CD4-positive, alpha-beta T cell (primary cell): Measurements from ENCODE around the gene RNASET2. TPM values are rescaled to one million over a fixed set of nuclear protein-coding genes. Genes with fewer than 3 reads are reported as not detected.
A peak's percentile ranks its signal among the peaks of the same experiment; 100 is the strongest.

ENCODE experiments used
- ATAC-seq: fragments of 200-7000 bp; cut with Tn5 transposase; one replicate; pipeline ENCODE4 v1.10.0; 2022; ENCODE audit warnings: mild to moderate bottlenecking; ENCODE audit not compliant: poor library complexity
- CTCF ChIA-PET: fragments of 350-600 bp; sonication (Branson Sonifier 250); formaldehyde crosslinking; loops from one replicate; lab custom pipeline; 2021; ENCODE audit warnings: antibody characterized with exemption, inconsistent platforms; lab: Charles Lee
- POLR2A ChIA-PET: fragments of 350-600 bp; sonication (Branson Sonifier 250); formaldehyde crosslinking; loops from one replicate; lab custom pipeline; 2021; ENCODE audit warnings: antibody characterized with exemption, inconsistent platforms; lab: Charles Lee
- DNase-seq, 14 experiments: peaks; one replicate each; pipeline ENCODE4 v3.0.0-alpha.2; 2013 to 2020; ENCODE audit warnings: mixed read lengths in 2 of 14
- H3K27ac ChIP-seq, 2 donors: one replicate each; pipeline versions ENCODE4 v1.5.1 to v1.7.0; 2013; ENCODE audit warnings: low read length in 2 of 2, low read depth in 1 of 2, mild to moderate bottlenecking in 1 of 2
- H3K27me3 ChIP-seq, 2 experiments: 1 replicate in 1 of 2; 2 replicates in 1 of 2; pipeline versions ENCODE4 v1.6.1 to v1.7.0; 2013; ENCODE audit warnings: low read length in 2 of 2, control low read depth in 1 of 2, mild to moderate bottlenecking in 1 of 2, moderate library complexity in 1 of 2; ENCODE audit not compliant: insufficient read depth in 2 of 2, control insufficient read depth in 1 of 2
- H3K36me3 ChIP-seq: one replicate; pipeline ENCODE4 v1.6.1; 2013; ENCODE audit warnings: low read length, control low read depth; ENCODE audit not compliant: insufficient read depth
- H3K4me1 ChIP-seq: one replicate; pipeline ENCODE4 v1.6.1; 2013; ENCODE audit warnings: low read length, control low read depth; ENCODE audit not compliant: insufficient read depth
- H3K4me3 ChIP-seq: one replicate; pipeline ENCODE4 v1.5.1; 2013; ENCODE audit warnings: mild to moderate bottlenecking, low read length, moderate library complexity
- H3K9me3 ChIP-seq, 2 experiments: 1 replicate in 1 of 2; 2 replicates in 1 of 2; pipeline versions ENCODE4 v1.6.1 to v1.7.0; 2013; ENCODE audit warnings: low read length in 2 of 2, mild to moderate bottlenecking in 2 of 2, control low read depth in 1 of 2, moderate library complexity in 1 of 2; ENCODE audit not compliant: control insufficient read depth in 1 of 2, insufficient read depth in 1 of 2
- H3K27ac Mint-ChIP-seq: one replicate; pipeline ENCODE4 v1.8.0; 2020; ENCODE audit warnings: mixed read lengths
- H3K27me3 Mint-ChIP-seq: one replicate; pipeline ENCODE4 v1.8.0; 2021; ENCODE audit warnings: mixed read lengths
- H3K36me3 Mint-ChIP-seq: one replicate; pipeline ENCODE4 v1.8.0; 2021; ENCODE audit warnings: low read depth, mixed read lengths
- H3K4me1 Mint-ChIP-seq: one replicate; pipeline ENCODE4 v1.8.0; 2021; ENCODE audit warnings: low read depth, mixed read lengths
- H3K4me3 Mint-ChIP-seq: one replicate; pipeline ENCODE4 v1.8.0; 2020; ENCODE audit warnings: mild to moderate bottlenecking, mixed read lengths
- H3K9me3 Mint-ChIP-seq: one replicate; pipeline ENCODE4 v1.8.0; 2020; ENCODE audit warnings: mixed read lengths
- intact Hi-C, 2 experiments: fragments of 100-400 bp; cut with DNase I in 1 of 2; cut with micrococcal nuclease in 1 of 2; formaldehyde crosslinking; loops; one replicate each; pipeline versions ENCODE4 v1.15.1 to v1.9.0; 2023 to 2025; cut with DNase I, micrococcal nuclease
- total RNA-seq, 174 experiments: library from RNA in 2 of 174; stranded (reverse) in 2 of 174; gene quantifications; one replicate each; pipeline ENCODE4 v1.2.3 and lab custom pipeline; 2021 to 2026
- TF ChIP-seq, protein P1 (sequence below): fragments of 200-600 bp; IDR thresholded peaks from one replicate; pipeline ENCODE4 v1.8.0; 2022; ENCODE audit warnings: antibody characterized with exemption, mild to moderate bottlenecking

Gene RNASET2
- total RNA-seq, 2 experiments from 2014 or later, result 164 to 165 TPM

DNA sequence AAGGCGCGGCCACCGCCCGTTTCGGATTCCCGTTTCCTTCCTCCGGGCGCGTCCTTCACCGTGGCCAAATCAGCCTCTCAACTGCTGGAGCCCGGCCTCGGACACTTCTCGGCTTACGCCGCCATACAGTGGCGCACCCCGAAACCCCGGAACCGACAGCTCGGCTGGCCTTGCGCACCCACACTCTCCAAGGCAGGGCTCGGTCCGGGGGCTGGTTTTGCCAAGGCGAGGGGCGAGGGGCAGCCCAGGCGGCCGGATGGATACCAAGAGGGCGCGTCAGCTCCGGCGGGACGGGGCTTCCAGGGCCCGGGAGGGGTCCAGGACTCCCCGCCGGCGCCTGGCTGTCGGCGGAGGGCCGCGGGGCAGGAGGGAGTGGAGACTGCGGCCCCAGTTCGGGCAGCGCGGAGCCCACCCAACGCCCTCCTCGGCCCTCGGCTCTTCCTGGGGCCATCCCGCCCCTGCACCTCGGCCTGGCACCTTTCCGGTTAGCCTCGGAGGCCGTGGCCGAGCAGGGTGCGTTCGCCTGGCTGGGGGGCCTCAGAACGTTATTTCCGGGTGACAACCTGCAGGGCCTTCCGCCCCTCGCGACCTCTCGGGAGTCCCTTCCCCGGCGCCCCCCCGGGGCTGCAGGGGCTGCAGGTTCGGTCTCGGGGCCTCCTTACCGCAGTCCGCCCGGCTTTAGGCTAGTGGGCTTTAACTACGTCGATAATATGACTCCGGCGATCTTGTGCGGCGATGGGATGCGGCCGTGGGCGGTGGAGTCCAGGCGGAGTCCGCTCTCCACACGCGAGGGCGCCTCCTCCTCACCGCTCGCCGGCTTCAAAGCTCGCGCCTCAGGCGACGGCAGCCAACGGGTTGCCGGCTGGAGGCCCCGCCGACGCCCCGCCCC is 42.1 kb upstream of the RNASET2 start:
- Mint-ChIP-seq H3K4me1 (peaks cover 29% of the 10 kb centered on the region), H3K36me3 (peaks cover 25% of the 10 kb centered on the region), H3K27ac (no peak overlapping the region), H3K9me3 (no peaks in the 10 kb centered on the region), H3K27me3 (no peaks in the 10 kb centered on the region), H3K4me3 (peak overlapping the region; percentile 96)
- ChIA-PET POLR2A (interaction anchor here (0.7 to 2.9 kb wide), 10 partner anchors 39 to 371 kb away, joined by 3 to 26 read pairs (median 4); partner anchors contain the start of genes RNASET2 and RPS6KA2), CTCF (interaction anchor here (1.6 to 1.8 kb wide), 3 partner anchors 36 to 371 kb away, joined by 3 to 4 read pairs (median 4); partner anchors contain the start of gene RPS6KA2)
- ATAC-seq (peak; percentile 76), DNase-seq (peak in 5 of 14 experiments; percentile 3 to 42 (median 29))
- H3K27ac ChIP-seq, result peak overlapping the region; percentile 14 to 61
- intact Hi-C loops, result loop anchor here (2.0 to 10.0 kb wide), 10 partner anchors 41 to 616 kb away; partner anchors contain the start of genes CCR6 (in 1 of the 2), MPC1 (in 1 of the 2), RNASET2 (in 1 of the 2) and RPS6KA2 (in 1 of the 2)
- H3K9me3 ChIP-seq, result no peaks in the 10 kb centered on the region
- no peaks in the 10 kb centered on the region for H3K27me3 ChIP-seq
- H3K36me3 ChIP-seq, result peaks cover 6% of the 10 kb centered on the region
- TF ChIP-seq, protein P1, sequence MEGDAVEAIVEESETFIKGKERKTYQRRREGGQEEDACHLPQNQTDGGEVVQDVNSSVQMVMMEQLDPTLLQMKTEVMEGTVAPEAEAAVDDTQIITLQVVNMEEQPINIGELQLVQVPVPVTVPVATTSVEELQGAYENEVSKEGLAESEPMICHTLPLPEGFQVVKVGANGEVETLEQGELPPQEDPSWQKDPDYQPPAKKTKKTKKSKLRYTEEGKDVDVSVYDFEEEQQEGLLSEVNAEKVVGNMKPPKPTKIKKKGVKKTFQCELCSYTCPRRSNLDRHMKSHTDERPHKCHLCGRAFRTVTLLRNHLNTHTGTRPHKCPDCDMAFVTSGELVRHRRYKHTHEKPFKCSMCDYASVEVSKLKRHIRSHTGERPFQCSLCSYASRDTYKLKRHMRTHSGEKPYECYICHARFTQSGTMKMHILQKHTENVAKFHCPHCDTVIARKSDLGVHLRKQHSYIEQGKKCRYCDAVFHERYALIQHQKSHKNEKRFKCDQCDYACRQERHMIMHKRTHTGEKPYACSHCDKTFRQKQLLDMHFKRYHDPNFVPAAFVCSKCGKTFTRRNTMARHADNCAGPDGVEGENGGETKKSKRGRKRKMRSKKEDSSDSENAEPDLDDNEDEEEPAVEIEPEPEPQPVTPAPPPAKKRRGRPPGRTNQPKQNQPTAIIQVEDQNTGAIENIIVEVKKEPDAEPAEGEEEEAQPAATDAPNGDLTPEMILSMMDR, result no peak
- peaks cover 15% of the 10 kb centered on the region for H3K4me1 ChIP-seq
- peak overlapping the region; percentile 98 for H3K4me3 ChIP-seq

DNA sequence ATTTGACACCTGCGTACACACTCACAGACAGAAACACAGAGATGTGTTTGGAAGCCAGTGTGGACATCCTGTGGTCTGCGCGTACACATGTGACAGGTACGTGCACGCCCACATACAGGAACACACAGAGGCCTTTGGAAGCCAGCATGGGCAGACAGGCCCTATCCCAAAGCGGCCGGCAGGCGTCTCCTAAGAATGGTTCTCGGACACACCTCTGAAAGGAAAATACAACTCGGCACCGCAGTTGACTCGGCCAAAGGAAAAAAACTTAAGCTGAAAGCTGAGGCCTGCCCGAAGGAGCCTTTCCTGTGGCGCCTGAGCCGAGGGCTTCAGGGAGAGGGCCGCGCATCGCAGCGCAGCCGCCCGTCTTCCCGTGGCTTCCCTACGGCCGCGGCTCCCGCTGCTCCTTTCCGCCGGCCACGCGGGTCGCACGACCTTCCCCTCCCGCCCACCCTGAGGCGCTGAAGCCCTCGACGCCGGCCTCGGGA is 41.5 kb upstream of the RNASET2 start:
- peak overlapping the region; percentile 96 for H3K4me3 Mint-ChIP-seq
- ChIA-PET POLR2A (interaction anchor here (0.9 to 2.9 kb wide), 3 partner anchors 38 to 122 kb away, joined by 3 to 26 read pairs (median 3); partner anchors contain the start of gene RNASET2), CTCF (no interaction called here)
- Histone ChIP-seq H3K36me3 (peaks cover 6% of the 10 kb centered on the region), H3K27ac (no peak overlapping the region), H3K4me3 (peak overlapping the region; percentile 98), H3K27me3 (no peaks in the 10 kb centered on the region), H3K4me1 (peaks cover 15% of the 10 kb centered on the region), H3K9me3 (no peaks in the 10 kb centered on the region)
- DNase-seq (peak in 12 of 14 experiments; percentile 22 to 76 (median 42)), ATAC-seq (peak; percentile 38)
- peak overlapping the region; percentile 84 for H3K27ac Mint-ChIP-seq
- H3K27me3 Mint-ChIP-seq, result no peaks in the 10 kb centered on the region
- H3K4me1 Mint-ChIP-seq, result peaks cover 29% of the 10 kb centered on the region
- H3K9me3 Mint-ChIP-seq, result no peaks in the 10 kb centered on the region
- intact Hi-C loops, result loop anchor here (2.0 to 10.0 kb wide), 11 partner anchors 41 to 616 kb away; partner anchors contain the start of genes RNASET2 (in 2 of the 2), CCR6 (in 1 of the 2), MPC1 (in 1 of the 2) and RPS6KA2 (in 1 of the 2)
- peaks cover 25% of the 10 kb centered on the region for H3K36me3 Mint-ChIP-seq
- TF ChIP-seq, protein P1, result no peak

DNA sequence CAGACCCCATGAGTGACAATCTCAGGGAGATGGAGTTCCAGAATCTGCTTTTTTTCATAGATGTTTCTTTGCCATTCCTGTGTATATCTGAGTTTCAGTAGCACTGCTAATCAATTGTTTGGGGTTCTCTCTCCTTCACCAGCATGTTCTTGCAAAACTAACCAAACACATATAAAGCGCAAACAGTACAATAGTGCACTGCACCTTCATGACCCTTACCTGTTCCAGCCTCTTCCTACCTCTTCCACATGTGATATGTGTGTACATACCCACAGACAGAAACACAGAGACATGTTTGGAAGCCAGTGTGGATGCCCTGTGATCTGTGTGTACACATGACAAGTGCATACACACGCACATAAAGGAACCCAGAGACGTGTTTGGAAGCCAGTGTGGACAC is 41.0 kb upstream of the RNASET2 start:
- H3K4me1 ChIP-seq, result peaks cover 15% of the 10 kb centered on the region
- ChIA-PET CTCF (no interaction called here), POLR2A (no interaction called here)
- peaks cover 6% of the 10 kb centered on the region for H3K36me3 ChIP-seq
- no peaks in the 10 kb centered on the region for H3K9me3 ChIP-seq
- no peak for ATAC-seq
- Mint-ChIP-seq H3K27me3 (no peaks in the 10 kb centered on the region), H3K36me3 (peaks cover 25% of the 10 kb centered on the region), H3K4me3 (peak overlapping the region; percentile 96), H3K9me3 (no peaks in the 10 kb centered on the region), H3K4me1 (peaks cover 29% of the 10 kb centered on the region), H3K27ac (peak overlapping the region; percentile 84)
- H3K4me3 ChIP-seq, result peak overlapping the region; percentile 98
- DNase-seq, result no peak
- TF ChIP-seq, protein P1, result no peak
- intact Hi-C loops, result loop anchor here (2.0 to 10.0 kb wide), 9 partner anchors 40 to 615 kb away; partner anchors contain the start of genes RNASET2 (in 2 of the 2), CCR6 (in 1 of the 2), MPC1 (in 1 of the 2) and RPS6KA2 (in 1 of the 2)
- H3K27ac ChIP-seq, result no peak overlapping the region
- H3K27me3 ChIP-seq, result no peaks in the 10 kb centered on the region
